ENCODE measurements around the gene CERKL.

CERKL gene

GRCh38 chr2:181674461-181674860 lies 17.6 kb upstream of the CERKL start:
- no peaks in the 10 kb centered on the region for H3K36me3 ChIP-seq (ENCODE audit: insufficient read depth, low read length)
- no peak overlapping the region for H3K4me3 ChIP-seq (ENCODE audit: low read length)
- H3K9me3 ChIP-seq (replicated peaks; ENCODE audit: low read length), result peaks cover 3% of the 10 kb centered on the region
- no peak overlapping the region for H3K4me2 ChIP-seq (ENCODE audit: low read length)
- H3K27me3 ChIP-seq (ENCODE audit: control insufficient read depth, insufficient read depth, low read length), result peaks cover 70% of the 10 kb centered on the region
- H3K9ac ChIP-seq (ENCODE audit: low read depth, low read length), result no peak overlapping the region
- no peaks in the 10 kb centered on the region for H3K4me1 ChIP-seq (ENCODE audit: control insufficient read depth, insufficient read depth, low read length)

GRCh38 chr2:181673173-181673572 lies 16.3 kb upstream of the CERKL start:
- Histone ChIP-seq H3K36me3 (ENCODE audit: insufficient read depth, low read length) (no peaks in the 10 kb centered on the region), H3K4me1 (ENCODE audit: control insufficient read depth, insufficient read depth, low read length) (no peaks in the 10 kb centered on the region), H3K9ac (ENCODE audit: low read depth, low read length) (no peak overlapping the region), H3K4me3 (ENCODE audit: low read length) (no peak overlapping the region), H3K4me2 (ENCODE audit: low read length) (no peak overlapping the region), H3K9me3 (replicated peaks; ENCODE audit: low read length) (no peaks in the 10 kb centered on the region), H3K27me3 (ENCODE audit: control insufficient read depth, insufficient read depth, low read length) (peaks cover 69% of the 10 kb centered on the region)

GRCh38 chr2:181672255-181673008 lies 15.5 kb upstream of the CERKL start:
- Histone ChIP-seq H3K36me3 (ENCODE audit: insufficient read depth, low read length) (no peaks in the 10 kb centered on the region), H3K4me1 (ENCODE audit: control insufficient read depth, insufficient read depth, low read length) (no peaks in the 10 kb centered on the region), H3K4me2 (ENCODE audit: low read length) (no peak overlapping the region), H3K27me3 (ENCODE audit: control insufficient read depth, insufficient read depth, low read length) (peaks cover 68% of the 10 kb centered on the region), H3K9me3 (replicated peaks; ENCODE audit: low read length) (no peaks in the 10 kb centered on the region), H3K4me3 (ENCODE audit: low read length) (no peak overlapping the region), H3K9ac (ENCODE audit: low read depth, low read length) (no peak overlapping the region)

DNA sequence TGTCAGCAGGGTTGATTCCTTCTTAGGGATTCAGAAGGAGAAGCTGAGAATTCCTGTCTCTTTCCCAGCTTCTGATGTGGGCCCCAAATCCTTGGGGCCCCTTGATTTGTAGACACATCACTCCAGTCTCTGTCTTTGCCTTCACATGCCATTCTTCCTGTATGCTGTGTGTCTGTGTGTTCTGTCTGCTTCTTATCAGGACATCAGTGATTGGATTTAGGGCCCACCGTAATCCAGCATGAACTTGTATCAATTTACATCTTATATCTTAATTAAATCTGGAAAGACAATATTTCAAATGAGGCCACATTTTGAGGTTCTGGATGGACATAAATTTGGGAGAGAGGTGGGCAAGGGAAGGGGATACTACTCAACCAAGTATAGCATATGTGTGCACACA lies 13.7 kb upstream of the CERKL start:
- Histone ChIP-seq H3K36me3 (ENCODE audit: insufficient read depth, low read length) (no peaks in the 10 kb centered on the region), H3K4me1 (ENCODE audit: control insufficient read depth, insufficient read depth, low read length) (no peaks in the 10 kb centered on the region), H3K4me2 (ENCODE audit: low read length) (no peak overlapping the region), H3K4me3 (ENCODE audit: low read length) (no peak overlapping the region), H3K9ac (ENCODE audit: low read depth, low read length) (no peak overlapping the region), H3K27me3 (ENCODE audit: control insufficient read depth, insufficient read depth, low read length) (peaks cover 64% of the 10 kb centered on the region), H3K9me3 (replicated peaks; ENCODE audit: low read length) (peaks cover 10% of the 10 kb centered on the region)

DNA sequence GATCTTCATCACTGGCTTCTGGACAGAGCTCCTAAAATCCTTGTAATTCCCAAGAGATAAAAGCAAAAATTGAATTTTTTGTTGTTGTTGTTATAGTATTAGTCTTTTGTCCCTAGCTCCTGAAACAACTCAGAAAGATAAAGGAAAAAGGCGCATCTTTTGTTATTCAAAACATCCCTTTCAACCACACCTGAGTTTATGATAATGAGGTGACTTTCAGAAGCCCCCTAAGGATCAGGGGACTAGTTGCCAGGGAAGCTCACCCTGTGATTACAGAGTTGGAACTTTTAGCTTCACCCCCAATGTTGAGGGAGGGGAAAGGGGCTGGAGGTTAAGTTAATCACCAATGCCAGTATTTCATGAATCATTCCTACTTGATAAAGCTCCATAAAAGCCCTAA lies 10.3 kb upstream of the CERKL start:
- peaks cover 37% of the 10 kb centered on the region for H3K27me3 ChIP-seq (ENCODE audit: control insufficient read depth, insufficient read depth, low read length)
- H3K36me3 ChIP-seq (ENCODE audit: insufficient read depth, low read length), result no peaks in the 10 kb centered on the region

GRCh38 chr2:181662287-181662686 lies 5.4 kb upstream of the CERKL start:
- H3K4me2 ChIP-seq (ENCODE audit: low read length), result no peak overlapping the region
- H3K36me3 ChIP-seq (ENCODE audit: insufficient read depth, low read length), result no peaks in the 10 kb centered on the region
- H3K9me3 ChIP-seq (replicated peaks; ENCODE audit: low read length), result peaks cover 10% of the 10 kb centered on the region
- H3K9ac ChIP-seq (ENCODE audit: low read depth, low read length), result no peak overlapping the region
- H3K4me1 ChIP-seq (ENCODE audit: control insufficient read depth, insufficient read depth, low read length), result peaks cover 1% of the 10 kb centered on the region
- no peak overlapping the region for H3K4me3 ChIP-seq (ENCODE audit: low read length)
- H3K27me3 ChIP-seq (ENCODE audit: control insufficient read depth, insufficient read depth, low read length), result peaks cover 29% of the 10 kb centered on the region

More for the DNA sequence above, 10.3 kb upstream of the CERKL start:
- Histone ChIP-seq H3K9me3 (replicated peaks; ENCODE audit: low read length) (peaks cover 10% of the 10 kb centered on the region), H3K4me1 (ENCODE audit: control insufficient read depth, insufficient read depth, low read length) (no peaks in the 10 kb centered on the region), H3K9ac (ENCODE audit: low read depth, low read length) (no peak overlapping the region), H3K4me3 (ENCODE audit: low read length) (no peak overlapping the region), H3K4me2 (ENCODE audit: low read length) (no peak overlapping the region)

DNA sequence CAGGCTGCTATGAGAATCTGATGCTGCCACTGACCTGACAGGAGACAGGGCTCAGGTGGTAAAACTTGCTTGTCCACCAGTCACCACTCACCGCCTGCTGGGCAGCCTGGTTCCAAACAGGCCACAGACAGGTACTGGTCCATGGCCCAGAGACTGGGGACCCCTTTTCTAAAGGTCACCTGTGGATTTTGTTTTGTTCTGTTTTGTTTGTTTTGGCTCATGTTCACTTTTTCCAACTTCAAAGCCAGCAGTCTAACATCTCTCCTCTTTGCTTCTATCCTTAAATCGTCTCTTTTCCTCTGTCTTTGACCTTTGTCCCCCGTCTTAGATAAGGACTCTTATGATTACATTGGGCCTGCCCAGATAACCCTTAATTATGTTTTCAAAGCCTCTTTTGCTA lies 3.3 kb upstream of the CERKL start:
- Histone ChIP-seq H3K4me2 (ENCODE audit: low read length) (no peak overlapping the region), H3K36me3 (ENCODE audit: insufficient read depth, low read length) (no peaks in the 10 kb centered on the region), H3K9ac (ENCODE audit: low read depth, low read length) (no peak overlapping the region), H3K27me3 (ENCODE audit: control insufficient read depth, insufficient read depth, low read length) (peaks cover 22% of the 10 kb centered on the region), H3K4me1 (ENCODE audit: control insufficient read depth, insufficient read depth, low read length) (peaks cover 7% of the 10 kb centered on the region), H3K4me3 (ENCODE audit: low read length) (no peak overlapping the region), H3K9me3 (replicated peaks; ENCODE audit: low read length) (no peaks in the 10 kb centered on the region)

DNA sequence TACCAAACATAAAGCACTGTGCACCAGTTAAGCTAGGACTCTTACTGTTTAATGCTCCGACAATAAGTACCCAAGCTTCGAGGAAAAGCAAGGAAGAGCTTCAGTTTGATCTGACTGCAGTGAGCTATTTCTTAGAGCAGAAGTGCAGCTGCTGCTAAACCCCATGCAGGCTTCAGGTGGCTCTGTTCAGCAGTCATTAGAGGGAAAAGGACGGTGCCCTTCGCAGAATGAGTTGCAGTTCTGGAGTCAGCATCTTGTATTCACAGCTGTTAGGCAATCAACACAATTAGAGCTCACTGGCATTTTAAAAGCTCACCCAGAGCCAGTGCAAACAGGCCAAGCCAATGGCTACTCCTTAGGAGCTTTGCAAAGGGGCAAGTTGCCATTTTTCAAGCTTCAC lies 1.5 kb upstream of the CERKL start:
- no peak overlapping the region for H3K9ac ChIP-seq (ENCODE audit: low read depth, low read length)
- no peak overlapping the region for H3K4me2 ChIP-seq (ENCODE audit: low read length)
- peaks cover 23% of the 10 kb centered on the region for H3K27me3 ChIP-seq (ENCODE audit: control insufficient read depth, insufficient read depth, low read length)
- no peaks in the 10 kb centered on the region for H3K9me3 ChIP-seq (replicated peaks; ENCODE audit: low read length)
- H3K4me3 ChIP-seq (ENCODE audit: low read length), result no peak overlapping the region
- H3K36me3 ChIP-seq (ENCODE audit: insufficient read depth, low read length), result no peaks in the 10 kb centered on the region
- H3K4me1 ChIP-seq (ENCODE audit: control insufficient read depth, insufficient read depth, low read length), result peaks cover 7% of the 10 kb centered on the region

GRCh38 chr2:181657379-181657778 lies 474 bp upstream of the CERKL start:
- H3K4me3 ChIP-seq (ENCODE audit: low read length), result peak overlapping the region; percentile 77
- peak overlapping the region; percentile 95 for H3K4me2 ChIP-seq (ENCODE audit: low read length)
- H3K9ac ChIP-seq (ENCODE audit: low read depth, low read length), result no peak overlapping the region
- H3K9me3 ChIP-seq (replicated peaks; ENCODE audit: low read length), result no peaks in the 10 kb centered on the region
- no peaks in the 10 kb centered on the region for H3K36me3 ChIP-seq (ENCODE audit: insufficient read depth, low read length)
- H3K4me1 ChIP-seq (ENCODE audit: control insufficient read depth, insufficient read depth, low read length), result peaks cover 7% of the 10 kb centered on the region
- H3K27me3 ChIP-seq (ENCODE audit: control insufficient read depth, insufficient read depth, low read length), result peaks cover 23% of the 10 kb centered on the region

- Histone ChIP-seq H3K36me3 (ENCODE audit: insufficient read depth, low read length) (no peaks in the 10 kb centered on the region), H3K27me3 (ENCODE audit: control insufficient read depth, insufficient read depth, low read length) (peaks cover 23% of the 10 kb centered on the region), H3K4me2 (ENCODE audit: low read length) (no peak overlapping the region), H3K9ac (ENCODE audit: low read depth, low read length) (no peak overlapping the region), H3K4me1 (ENCODE audit: control insufficient read depth, insufficient read depth, low read length) (peaks cover 7% of the 10 kb centered on the region), H3K9me3 (replicated peaks; ENCODE audit: low read length) (no peaks in the 10 kb centered on the region), H3K4me3 (ENCODE audit: low read length) (no peak overlapping the region)
Observed at GRCh38 chr2:181655519-181655918, 1.4 kb downstream of the CERKL start.

- H3K4me1 ChIP-seq (ENCODE audit: control insufficient read depth, insufficient read depth, low read length), result no peaks in the 10 kb centered on the region
- H3K9me3 ChIP-seq (replicated peaks; ENCODE audit: low read length), result no peaks in the 10 kb centered on the region
- H3K36me3 ChIP-seq (ENCODE audit: insufficient read depth, low read length), result no peaks in the 10 kb centered on the region
- peaks cover 24% of the 10 kb centered on the region for H3K27me3 ChIP-seq (ENCODE audit: control insufficient read depth, insufficient read depth, low read length)
- no peak overlapping the region for H3K4me2 ChIP-seq (ENCODE audit: low read length)
- no peak overlapping the region for H3K9ac ChIP-seq (ENCODE audit: low read depth, low read length)
- no peak overlapping the region for H3K4me3 ChIP-seq (ENCODE audit: low read length)
Observed at GRCh38 chr2:181649436-181649979, 7.4 kb downstream of the CERKL start.

All from skeletal muscle satellite cell (primary cell).